ENCODE measurements around the gene PLA2G5.

PLA2G5 gene

GRCh38 chr1:20108366-20109123 is 38.6 kb downstream of the PLA2G5 start:
- H3K4me3 ChIP-seq (ENCODE audit: low read length): no peak overlapping the region
- no peaks in the 10 kb centered on the region for H4K20me1 ChIP-seq (ENCODE audit: insufficient read depth, low read length)
- H3K9me3 ChIP-seq (ENCODE audit: insufficient read depth, low read length): no peaks in the 10 kb centered on the region
- H3K4me2 ChIP-seq (ENCODE audit: low read length): no peak overlapping the region
- H3K9ac ChIP-seq (ENCODE audit: low read length): no peak overlapping the region
- H2AFZ ChIP-seq (ENCODE audit: low read depth, low read length): no peak overlapping the region
- no peaks in the 10 kb centered on the region for H3K79me2 ChIP-seq (ENCODE audit: low read length)
- H3K4me1 ChIP-seq (ENCODE audit: low read length): peaks cover 13% of the 10 kb centered on the region
- H3K27me3 ChIP-seq (ENCODE audit: low read depth, low read length): no peaks in the 10 kb centered on the region
- no peaks in the 10 kb centered on the region for H3K36me3 ChIP-seq (replicated peaks; ENCODE audit: low read depth, low read length)
- no peak overlapping the region for H3K27ac ChIP-seq (ENCODE audit: low read length)
- TF ChIP-seq EZH2phosphoT487 (IDR thresholded peaks at IDR 0.05; ENCODE audit: low read depth) (no peak), CTCF (IDR thresholded peaks at IDR 0.05; ENCODE audit: low read depth, low read length) (no peak)

- no peaks in the 10 kb centered on the region for H3K9me3 ChIP-seq (ENCODE audit: insufficient read depth, low read length)
- TF ChIP-seq EZH2phosphoT487 (IDR thresholded peaks at IDR 0.05; ENCODE audit: low read depth) (no peak), CTCF (IDR thresholded peaks at IDR 0.05; ENCODE audit: low read depth, low read length) (no peak)
- no peak overlapping the region for H3K27ac ChIP-seq (ENCODE audit: low read length)
- peaks cover 13% of the 10 kb centered on the region for H3K4me1 ChIP-seq (ENCODE audit: low read length)
- no peaks in the 10 kb centered on the region for H4K20me1 ChIP-seq (ENCODE audit: insufficient read depth, low read length)
- no peak overlapping the region for H3K4me3 ChIP-seq (ENCODE audit: low read length)
- no peak overlapping the region for H3K9ac ChIP-seq (ENCODE audit: low read length)
- no peaks in the 10 kb centered on the region for H3K27me3 ChIP-seq (ENCODE audit: low read depth, low read length)
- H3K36me3 ChIP-seq (replicated peaks; ENCODE audit: low read depth, low read length): no peaks in the 10 kb centered on the region
- no peak overlapping the region for H3K4me2 ChIP-seq (ENCODE audit: low read length)
- H2AFZ ChIP-seq (ENCODE audit: low read depth, low read length): no peak overlapping the region
- no peaks in the 10 kb centered on the region for H3K79me2 ChIP-seq (ENCODE audit: low read length)
Observed at GRCh38 chr1:20109223-20109856, 39.3 kb downstream of the PLA2G5 start.

DNA sequence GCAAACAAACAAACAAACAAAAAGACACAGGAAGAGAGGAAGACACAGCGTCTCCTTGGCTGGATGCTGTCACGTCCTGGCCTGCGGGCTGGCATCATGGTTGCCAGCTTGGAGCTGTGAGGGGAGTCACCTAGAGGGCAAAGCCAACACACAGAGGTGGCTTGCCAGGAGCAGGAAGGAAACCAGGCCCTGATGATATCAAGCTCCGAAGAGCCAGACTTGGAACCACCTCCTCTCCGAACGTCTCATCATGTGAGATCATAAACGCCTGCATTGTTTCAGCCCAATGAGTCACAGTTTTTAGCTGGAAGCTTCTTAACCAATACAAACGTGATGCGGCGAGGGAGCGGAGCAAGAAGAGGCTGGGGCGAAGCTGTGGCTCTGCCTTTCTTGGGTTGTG is 40.7 kb downstream of the PLA2G5 start:
- Histone ChIP-seq H4K20me1 (ENCODE audit: insufficient read depth, low read length) (no peaks in the 10 kb centered on the region), H3K27ac (ENCODE audit: low read length) (no peak overlapping the region)
- no peak for TF ChIP-seq CTCF (IDR thresholded peaks at IDR 0.05; ENCODE audit: low read depth, low read length)
- TF ChIP-seq EZH2phosphoT487 (IDR thresholded peaks at IDR 0.05; ENCODE audit: low read depth): no peak

DNA sequence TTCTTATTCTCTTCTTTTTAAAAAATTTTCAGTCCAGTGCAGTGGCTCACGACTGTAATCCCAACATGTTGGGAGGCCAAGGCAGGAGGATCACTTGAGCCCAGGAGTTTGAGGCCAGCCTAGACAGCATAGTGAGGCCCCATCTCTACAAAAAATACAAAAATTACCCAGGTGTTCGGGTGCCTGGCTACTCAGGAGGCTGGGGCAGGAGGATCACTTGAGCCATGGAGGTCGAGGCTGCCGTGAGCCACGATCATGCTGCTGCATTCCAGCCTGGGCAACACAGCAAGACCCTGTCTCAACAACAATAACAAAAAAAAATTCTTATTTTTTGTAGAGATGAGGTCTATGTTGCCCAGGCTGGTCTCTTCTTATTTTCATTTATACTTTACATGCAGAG is 41.5 kb downstream of the PLA2G5 start:
- Histone ChIP-seq H3K27me3 (ENCODE audit: low read depth, low read length) (no peaks in the 10 kb centered on the region), H3K9me3 (ENCODE audit: insufficient read depth, low read length) (no peaks in the 10 kb centered on the region), H2AFZ (ENCODE audit: low read depth, low read length) (no peak overlapping the region), H3K4me3 (ENCODE audit: low read length) (no peak overlapping the region), H3K9ac (ENCODE audit: low read length) (no peak overlapping the region), H3K4me2 (ENCODE audit: low read length) (no peak overlapping the region), H4K20me1 (ENCODE audit: insufficient read depth, low read length) (no peaks in the 10 kb centered on the region), H3K4me1 (ENCODE audit: low read length) (peaks cover 9% of the 10 kb centered on the region), H3K79me2 (ENCODE audit: low read length) (no peaks in the 10 kb centered on the region), H3K36me3 (replicated peaks; ENCODE audit: low read depth, low read length) (no peaks in the 10 kb centered on the region), H3K27ac (ENCODE audit: low read length) (no peak overlapping the region)
- TF ChIP-seq EZH2phosphoT487 (IDR thresholded peaks at IDR 0.05; ENCODE audit: low read depth): no peak
- TF ChIP-seq CTCF (IDR thresholded peaks at IDR 0.05; ENCODE audit: low read depth, low read length): no peak

More for the DNA sequence above, 40.7 kb downstream of the PLA2G5 start:
- no peaks in the 10 kb centered on the region for H3K36me3 ChIP-seq (replicated peaks; ENCODE audit: low read depth, low read length)
- H3K9me3 ChIP-seq (ENCODE audit: insufficient read depth, low read length): no peaks in the 10 kb centered on the region
- no peak overlapping the region for H3K9ac ChIP-seq (ENCODE audit: low read length)
- no peak overlapping the region for H2AFZ ChIP-seq (ENCODE audit: low read depth, low read length)
- H3K79me2 ChIP-seq (ENCODE audit: low read length): no peaks in the 10 kb centered on the region
- no peak overlapping the region for H3K4me2 ChIP-seq (ENCODE audit: low read length)
- peaks cover 9% of the 10 kb centered on the region for H3K4me1 ChIP-seq (ENCODE audit: low read length)
- no peak overlapping the region for H3K4me3 ChIP-seq (ENCODE audit: low read length)
- H3K27me3 ChIP-seq (ENCODE audit: low read depth, low read length): no peaks in the 10 kb centered on the region
